ENCODE results near the gene DOHH. TPM values are rescaled to one million over a fixed set of nuclear protein-coding genes. Genes with fewer than 3 reads are reported as not detected.

Gene DOHH
- total and polyA plus RNA-seq, 10 donors, result 6.6 to 16.8 (median 10.7) TPM

DNA sequence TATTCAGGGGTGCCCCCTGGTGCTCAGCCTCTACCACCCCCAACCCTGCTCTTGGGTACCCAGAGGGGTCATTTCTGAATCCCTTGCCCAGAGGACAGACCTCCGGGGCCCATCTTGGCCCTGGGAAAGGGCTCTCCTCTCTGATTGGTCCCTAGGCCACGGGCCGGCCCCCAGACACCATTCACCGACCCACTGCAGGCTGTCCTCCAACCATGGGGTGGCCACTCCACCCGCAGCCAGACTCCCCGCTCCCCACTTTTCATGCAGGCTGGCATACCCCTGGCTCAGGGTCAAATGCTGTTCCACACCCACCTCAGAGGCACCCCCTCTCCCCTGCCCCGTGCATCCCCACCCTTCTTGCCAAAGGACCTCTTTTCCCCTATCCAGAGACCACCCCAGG is 34.9 kb downstream of the DOHH start:
- Histone ChIP-seq H3K36me3 (peaks cover 0 to 59% (median 19%) of the 10 kb centered on the region in 6 donors), H3K4me1 (peaks cover 0 to 36% (median 7%) of the 10 kb centered on the region in 6 donors), H3K9me3 (no peaks in the 10 kb centered on the region), H3K27ac (peak overlapping the region in 3 of 8 donors; percentile 4 to 24 (median 7)), H3K4me3 (no peak overlapping the region), H3K27me3 (replicated peaks in 1 of 7) (no peaks in the 10 kb centered on the region)
- WGBS, 5 donors, result 80 to 96% (median 90%) methylated on average over 7 of the region's 7 CpGs
- intact Hi-C loops (cut with DNase I; ENCODE audit: low total_unique reads), result no loop called here
- DNase-seq, result no peak
- TF ChIP-seq POLR2A (IDR thresholded peaks at IDR 0.05), result no peak
- TF ChIP-seq, protein P1, sequence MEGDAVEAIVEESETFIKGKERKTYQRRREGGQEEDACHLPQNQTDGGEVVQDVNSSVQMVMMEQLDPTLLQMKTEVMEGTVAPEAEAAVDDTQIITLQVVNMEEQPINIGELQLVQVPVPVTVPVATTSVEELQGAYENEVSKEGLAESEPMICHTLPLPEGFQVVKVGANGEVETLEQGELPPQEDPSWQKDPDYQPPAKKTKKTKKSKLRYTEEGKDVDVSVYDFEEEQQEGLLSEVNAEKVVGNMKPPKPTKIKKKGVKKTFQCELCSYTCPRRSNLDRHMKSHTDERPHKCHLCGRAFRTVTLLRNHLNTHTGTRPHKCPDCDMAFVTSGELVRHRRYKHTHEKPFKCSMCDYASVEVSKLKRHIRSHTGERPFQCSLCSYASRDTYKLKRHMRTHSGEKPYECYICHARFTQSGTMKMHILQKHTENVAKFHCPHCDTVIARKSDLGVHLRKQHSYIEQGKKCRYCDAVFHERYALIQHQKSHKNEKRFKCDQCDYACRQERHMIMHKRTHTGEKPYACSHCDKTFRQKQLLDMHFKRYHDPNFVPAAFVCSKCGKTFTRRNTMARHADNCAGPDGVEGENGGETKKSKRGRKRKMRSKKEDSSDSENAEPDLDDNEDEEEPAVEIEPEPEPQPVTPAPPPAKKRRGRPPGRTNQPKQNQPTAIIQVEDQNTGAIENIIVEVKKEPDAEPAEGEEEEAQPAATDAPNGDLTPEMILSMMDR (IDR thresholded peaks at IDR 0.05 in 8 of 11, conservative IDR thresholded peaks at IDR 0.05 in 3 of 11), result no peak

DNA sequence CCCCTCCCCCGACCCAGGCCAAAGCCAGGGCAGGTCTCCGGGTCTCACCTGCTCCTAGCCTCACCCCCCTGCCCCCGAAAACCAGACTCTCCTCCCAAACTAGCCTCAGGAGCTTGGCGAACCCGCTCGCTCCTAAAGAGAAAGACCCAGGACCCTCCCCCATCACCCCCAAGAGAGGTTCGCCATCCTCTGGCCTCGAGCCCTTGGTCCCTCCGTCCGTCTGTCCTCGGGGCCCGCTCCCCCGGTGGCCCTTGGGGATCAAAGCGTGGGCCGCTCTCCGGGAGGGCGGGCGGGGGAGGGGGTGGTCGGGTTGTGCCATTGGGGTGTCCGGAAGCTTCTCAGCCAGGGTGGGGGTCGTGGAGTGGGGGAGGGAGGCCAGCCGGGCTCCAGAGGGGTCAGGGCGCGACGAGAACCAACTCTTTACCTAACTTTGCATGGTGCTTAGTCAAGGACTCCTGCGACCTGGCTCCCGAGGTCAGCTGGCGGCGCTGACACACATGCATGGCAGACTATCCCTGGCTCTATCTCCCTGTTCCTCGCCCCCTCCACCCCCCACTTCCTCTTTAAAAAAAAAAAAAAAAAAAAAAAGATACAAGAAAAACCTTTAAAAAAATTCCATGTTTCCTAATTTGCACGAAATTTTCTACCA is 35.8 kb downstream of the DOHH start:
- intact Hi-C loops (cut with DNase I; ENCODE audit: low total_unique reads), result no loop called here

DNA sequence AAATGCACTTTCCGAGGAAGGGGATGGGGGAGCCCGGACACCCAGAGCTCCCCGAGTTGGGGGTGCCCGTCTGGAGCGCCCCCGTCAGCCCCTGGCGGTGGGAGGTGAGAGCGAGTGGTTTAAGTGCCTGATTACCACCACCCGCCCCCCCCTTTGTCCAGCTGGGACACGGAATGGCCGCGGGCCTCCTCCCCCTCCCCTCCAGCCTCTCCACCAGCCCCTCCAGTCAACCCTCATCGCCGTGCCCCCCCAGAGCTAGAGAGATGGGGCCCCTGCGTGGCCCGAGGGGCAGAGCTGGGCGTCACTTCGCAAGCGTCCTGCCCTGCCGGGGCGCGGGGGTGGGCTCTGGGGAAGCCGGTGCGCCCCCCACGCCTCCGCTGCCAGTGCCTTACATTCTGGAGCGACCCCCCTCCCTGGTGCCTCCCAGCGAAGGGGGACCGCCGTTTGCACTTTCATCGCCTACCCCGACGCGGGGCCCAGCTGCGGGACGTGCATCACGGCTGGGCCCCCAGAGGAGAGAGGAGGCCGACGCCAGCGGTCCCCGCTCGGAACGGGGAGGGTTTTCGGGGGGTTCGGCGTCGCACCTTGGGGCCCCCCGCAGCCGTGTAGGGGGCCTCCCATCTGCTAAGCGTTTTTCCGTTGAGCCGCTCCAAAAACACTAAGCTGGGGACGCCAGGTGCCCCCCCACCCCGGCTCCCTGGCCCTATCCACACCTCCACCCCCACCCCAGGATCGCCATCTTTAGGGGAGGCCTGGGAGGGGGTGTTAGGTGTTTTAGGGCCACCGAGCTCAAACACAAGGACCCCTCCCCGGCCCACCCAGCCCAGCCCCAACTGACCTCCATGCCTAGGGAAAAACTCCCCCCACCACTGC is 36.5 kb downstream of the DOHH start:
- 86 to 98% (median 89%) methylated on average over 23 to 57 of the region's 57 CpGs for WGBS, 5 donors
- Histone ChIP-seq H3K9me3 (no peaks in the 10 kb centered on the region), H3K4me3 (no peak overlapping the region), H3K4me1 (peaks cover 0 to 46% (median 18%) of the 10 kb centered on the region in 6 donors), H3K36me3 (peaks cover 0 to 75% (median 19%) of the 10 kb centered on the region in 6 donors), H3K27ac (no peak overlapping the region), H3K27me3 (replicated peaks in 1 of 7) (no peaks in the 10 kb centered on the region)
- intact Hi-C loops (cut with DNase I; ENCODE audit: low total_unique reads), result no loop called here
- DNase-seq, result no peak
- TF ChIP-seq POLR2AphosphoS5 (IDR thresholded peaks at IDR 0.05) (peak in 1 of 3 donors; percentile 41), POLR2A (IDR thresholded peaks at IDR 0.05) (no peak)

More for the DNA sequence above, 35.8 kb downstream of the DOHH start:
- H3K36me3 ChIP-seq, result peaks cover 0 to 67% (median 19%) of the 10 kb centered on the region in 6 donors
- H3K4me3 ChIP-seq, result no peak overlapping the region
- WGBS, 5 donors, result 72 to 91% (median 78%) methylated on average over 18 to 31 of the region's 31 CpGs
- peak overlapping the region in 2 of 8 donors; percentile 3 to 11 for H3K27ac ChIP-seq
- H3K9me3 ChIP-seq, result no peaks in the 10 kb centered on the region
- DNase-seq, result no peak
- H3K27me3 ChIP-seq (replicated peaks in 1 of 7), result no peaks in the 10 kb centered on the region
- no peak for TF ChIP-seq POLR2A (IDR thresholded peaks at IDR 0.05)
- TF ChIP-seq POLR2AphosphoS5 (IDR thresholded peaks at IDR 0.05), result no peak
- TF ChIP-seq, protein P1 (IDR thresholded peaks at IDR 0.05 in 8 of 11, conservative IDR thresholded peaks at IDR 0.05 in 3 of 11), result no peak
- peaks cover 0 to 44% (median 14%) of the 10 kb centered on the region in 6 donors for H3K4me1 ChIP-seq

DNA sequence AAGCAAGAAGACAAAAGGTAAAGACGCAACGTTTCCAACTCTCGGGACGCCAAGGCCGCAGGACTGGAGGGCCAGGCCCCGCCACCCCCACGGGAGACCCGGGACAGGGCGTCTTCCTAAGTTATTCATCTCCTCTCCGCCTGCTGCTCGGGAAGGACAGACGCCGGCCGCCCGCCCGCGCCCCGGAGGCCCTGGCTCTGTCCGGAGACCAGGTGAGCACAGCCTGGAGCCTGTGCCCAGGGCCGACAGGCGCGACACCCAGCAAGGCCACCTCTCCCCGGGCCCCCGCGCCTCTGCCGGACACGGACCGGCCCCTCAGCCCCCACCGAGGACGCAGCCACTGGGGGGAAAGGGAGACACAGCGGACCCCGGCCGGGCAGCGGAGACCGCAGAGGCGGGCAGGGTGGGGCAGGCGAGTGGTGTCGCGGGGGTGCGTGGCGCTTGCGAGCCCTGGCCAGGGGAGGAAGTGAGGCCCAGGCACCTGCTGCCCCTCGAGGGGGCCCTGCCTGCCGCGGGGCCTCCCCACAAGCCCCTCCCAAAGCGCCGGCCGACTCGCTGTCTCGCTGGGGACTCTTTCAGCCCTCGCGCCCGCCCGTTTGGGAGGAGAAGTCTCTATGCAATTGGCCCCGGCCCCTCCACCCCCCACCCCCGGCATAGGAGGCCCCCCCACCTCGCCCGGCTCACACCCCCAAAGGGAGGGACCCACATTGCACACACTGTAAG is 37.3 kb downstream of the DOHH start:
- Histone ChIP-seq H3K4me1 (peaks cover 0 to 48% (median 22%) of the 10 kb centered on the region in 6 donors), H3K9me3 (no peaks in the 10 kb centered on the region), H3K27ac (no peak overlapping the region), H3K36me3 (peaks cover 0 to 83% (median 19%) of the 10 kb centered on the region in 6 donors), H3K27me3 (replicated peaks in 1 of 7) (no peaks in the 10 kb centered on the region), H3K4me3 (no peak overlapping the region)
- TF ChIP-seq, protein P1 (IDR thresholded peaks at IDR 0.05 in 8 of 11, conservative IDR thresholded peaks at IDR 0.05 in 3 of 11), result no peak
- TF ChIP-seq POLR2AphosphoS5 (IDR thresholded peaks at IDR 0.05) (peak in 2 of 3 donors; percentile 25 to 59), POLR2A (IDR thresholded peaks at IDR 0.05) (no peak)
- 81 to 90% (median 86%) methylated on average over 42 to 58 of the region's 58 CpGs for WGBS, 5 donors
- no peak for DNase-seq
- intact Hi-C loops (cut with DNase I; ENCODE audit: low total_unique reads), result no loop called here
